ENCODE results near the gene PSAPL1. TPM values are rescaled to one million over a fixed set of nuclear protein-coding genes. Genes with fewer than 3 reads are reported as not detected.

Gene PSAPL1
- total and polyA plus RNA-seq, 9 of the 15 experiments (the other 6 are each of a cell fraction or from before 2014, with no cell fraction given), result not detected

- Histone ChIP-seq H2AFZ (ENCODE audit: low read depth, low read length) (no peak overlapping the region), H3K27me3 (ENCODE audit: control insufficient read depth in 2 of 2, insufficient read depth in 2 of 2, low read length in 2 of 2) (peaks cover 0 to 77% of the 10 kb centered on the region in 2 experiments; a peak in 3 of 5 replicates), H3K9me3 (replicated peaks; ENCODE audit: control insufficient read depth, insufficient read depth, low read depth, low read length) (no peaks in the 10 kb centered on the region), H3K4me1 (replicated peaks in 1 of 2; ENCODE audit: control insufficient read depth in 2 of 2, insufficient read depth in 2 of 2, low read length in 2 of 2) (no peaks in the 10 kb centered on the region), H3K36me3 (ENCODE audit: control insufficient read depth, insufficient read depth, low read length) (no peaks in the 10 kb centered on the region), H3K27ac (ENCODE audit: extremely low read depth, low read depth, low read length) (no peak overlapping the region), H4K20me1 (replicated peaks; ENCODE audit: control insufficient read depth, insufficient read depth, low read length) (peaks cover 11% of the 10 kb centered on the region), H3K9me1 (ENCODE audit: control insufficient read depth, insufficient read depth, low read length) (no peaks in the 10 kb centered on the region), H3K4me3 (no peak overlapping the region), H3K79me2 (ENCODE audit: control insufficient read depth, insufficient read depth, low read length) (no peaks in the 10 kb centered on the region), H3K9ac (ENCODE audit: insufficient read depth in 1 of 2, low read depth in 2 of 2, low read length in 2 of 2) (no peak overlapping the region), H3K4me2 (ENCODE audit: insufficient read depth, low read length) (no peak overlapping the region)
- 6% methylated on average over 9 of the region's 9 CpGs for WGBS (ENCODE audit: insufficient coverage, low coverage, missing lambda C conversion rate)
- intact Hi-C loops (cut with micrococcal nuclease), result no loop called here
- ChIA-PET POLR2A (interaction anchor here (0.6 kb wide), 1 partner anchor 67 kb away, joined by 3 read pairs; no protein-coding TSS in a partner anchor), CTCF (ENCODE audit: low intra/inter-chr PET ratio) (no interaction called here)
- BruUV-seq (replicated peaks), result no TSS peak
- FAIRE-seq (no peak), ATAC-seq (no peak), DNase-seq (ENCODE audit: extremely low read depth in 1 of 4, low spot score in 3 of 4) (no peak)
- in situ Hi-C loops (cut with MboI), result no loop called here
- TF ChIP-seq NFATC3 (IDR thresholded peaks at IDR 0.05), result no peak
- TF ChIP-seq ZNF431 (CRISPR knock-in tag; IDR thresholded peaks at IDR 0.05), result no peak
- TF ChIP-seq REST (IDR thresholded peaks at IDR 0.05; ENCODE audit: borderline replicate concordance), result no peak
- no peak for TF ChIP-seq REST (CRISPR knock-in tag; IDR thresholded peaks at IDR 0.05; ENCODE audit: low read depth)
- TF ChIP-seq MLX (CRISPR knock-in tag; conservative IDR thresholded peaks at IDR 0.05), result no peak
- no peak for TF ChIP-seq STAT5A (IDR thresholded peaks at IDR 0.05; ENCODE audit: borderline replicate concordance, low read length)
- TF ChIP-seq ZFP91 (CRISPR knock-in tag; IDR thresholded peaks at IDR 0.05), result no peak
- no peak for TF ChIP-seq PURB (CRISPR knock-in tag; IDR thresholded peaks at IDR 0.05; ENCODE audit: low read depth)
- TF ChIP-seq KDM1A (IDR thresholded peaks at IDR 0.05), result no peak
- TF ChIP-seq ARNT (IDR thresholded peaks at IDR 0.05), result no peak
- no peak for TF ChIP-seq EHMT2 (IDR thresholded peaks at IDR 0.05)
- TF ChIP-seq ELF4 (CRISPR knock-in tag; IDR thresholded peaks at IDR 0.05), result no peak
- TF ChIP-seq ZSCAN32 (CRISPR knock-in tag; IDR thresholded peaks at IDR 0.05), result no peak
- TF ChIP-seq CBX5 (IDR thresholded peaks at IDR 0.05; ENCODE audit: borderline replicate concordance, low read depth), result no peak
- TF ChIP-seq SNIP1 (IDR thresholded peaks at IDR 0.05; ENCODE audit: low read depth), result no peak
- TF ChIP-seq PHB (CRISPR knock-in tag; IDR thresholded peaks at IDR 0.05), result no peak
These were observed 5.7 kb downstream of the PSAPL1 start for GRCh38 chr4:7429069-7429416.
